Lower lobe of right lung (tissue), 2 donors: ENCODE measurements around the gene KLHDC8A. TPM values are rescaled to one million over a fixed set of nuclear protein-coding genes. Genes with fewer than 3 reads are reported as not detected.

Experiments used
- ATAC-seq, 2 donors: fragments of 200-7000 bp; cut with Tn5 transposase; one replicate each; pipeline ENCODE4 v1.9.1; 2020 to 2022; ENCODE audit warnings: mild to moderate bottlenecking in 2 of 2, moderate library complexity in 2 of 2
- DNase-seq: peaks from one replicate; pipeline ENCODE4 v3.0.0-alpha.2; 2020
- H3K27ac ChIP-seq: fragments of 200-600 bp; one replicate; pipeline ENCODE4 v1.8.0; 2022
- H3K27me3 ChIP-seq: fragments of 200-600 bp; one replicate; pipeline ENCODE4 v1.8.0; 2022; ENCODE audit warnings: low read depth
- H3K36me3 ChIP-seq: fragments of 200-600 bp; one replicate; pipeline ENCODE4 v1.8.0; 2022; ENCODE audit warnings: mild to moderate bottlenecking
- H3K4me1 ChIP-seq: fragments of 200-600 bp; one replicate; pipeline ENCODE4 v1.8.0; 2022
- H3K4me3 ChIP-seq: fragments of 200-600 bp; one replicate; pipeline ENCODE4 v1.8.0; 2022; ENCODE audit warnings: mild to moderate bottlenecking
- H3K9me3 ChIP-seq: fragments of 200-600 bp; one replicate; pipeline ENCODE4 v1.8.0; 2022
- intact Hi-C: fragments of 100-400 bp; cut with DNase I; formaldehyde crosslinking; loops from one replicate; pipeline ENCODE4 v1.11.0; 2022
- total RNA-seq: library from RNA; stranded (reverse); fragmentation: NEBNext Ultra II Directional; extraction: Animal tissue kit (Norgen Biotek cat#: 25700); gene quantifications from one replicate; pipeline ENCODE4 v1.2.1, GENCODE V29; 2021
- TF ChIP-seq, protein P1 (sequence below): fragments of 200-600 bp; IDR thresholded peaks from one replicate; pipeline ENCODE4 v1.8.0; 2022; ENCODE audit warnings: antibody characterized with exemption, mild to moderate bottlenecking
- donor health status: DM: no; HTN: yes; CAD: no; lungs with severe emphysema.

Gene KLHDC8A
- total RNA-seq, 1 donor from 2014 or later: 0.97 TPM

DNA sequence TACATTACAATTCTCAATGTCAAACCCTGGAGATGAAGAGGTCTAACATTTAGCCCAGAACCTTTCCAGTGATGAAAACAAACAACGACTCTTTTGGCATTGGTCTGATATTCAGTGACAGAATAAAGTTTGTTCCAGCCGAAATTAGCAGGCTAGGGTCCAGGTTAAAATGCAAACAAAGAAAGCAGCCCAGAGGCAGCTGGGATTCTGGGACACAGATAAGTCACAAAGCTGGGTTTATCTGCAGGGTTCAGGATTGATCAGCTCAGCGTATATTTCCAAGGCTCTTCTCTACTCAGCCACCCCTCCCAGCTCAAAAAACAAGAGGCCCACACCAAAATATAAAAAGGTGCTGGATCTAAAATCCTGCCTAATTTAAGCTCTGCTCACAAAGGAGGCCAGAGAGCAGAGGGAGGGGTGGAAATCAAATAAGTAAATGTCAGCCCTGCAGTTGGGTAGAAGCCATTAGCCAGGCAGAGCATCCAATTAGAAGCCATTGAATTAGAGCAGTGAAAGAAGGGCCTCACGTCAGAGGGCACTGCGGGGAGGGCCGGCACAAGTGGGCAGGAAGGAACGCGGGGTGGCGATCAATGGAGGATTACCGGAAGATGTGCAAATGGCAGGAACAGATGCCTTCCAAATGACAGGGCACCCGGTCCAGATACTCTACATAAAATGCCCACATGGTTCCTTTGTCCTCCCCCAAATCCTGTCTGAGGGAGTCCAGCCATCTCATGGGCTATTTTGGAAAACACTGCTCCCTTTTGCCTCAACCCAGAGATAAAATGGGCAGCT, 3.2 kb upstream of the KLHDC8A start:
- TF ChIP-seq, protein P1, sequence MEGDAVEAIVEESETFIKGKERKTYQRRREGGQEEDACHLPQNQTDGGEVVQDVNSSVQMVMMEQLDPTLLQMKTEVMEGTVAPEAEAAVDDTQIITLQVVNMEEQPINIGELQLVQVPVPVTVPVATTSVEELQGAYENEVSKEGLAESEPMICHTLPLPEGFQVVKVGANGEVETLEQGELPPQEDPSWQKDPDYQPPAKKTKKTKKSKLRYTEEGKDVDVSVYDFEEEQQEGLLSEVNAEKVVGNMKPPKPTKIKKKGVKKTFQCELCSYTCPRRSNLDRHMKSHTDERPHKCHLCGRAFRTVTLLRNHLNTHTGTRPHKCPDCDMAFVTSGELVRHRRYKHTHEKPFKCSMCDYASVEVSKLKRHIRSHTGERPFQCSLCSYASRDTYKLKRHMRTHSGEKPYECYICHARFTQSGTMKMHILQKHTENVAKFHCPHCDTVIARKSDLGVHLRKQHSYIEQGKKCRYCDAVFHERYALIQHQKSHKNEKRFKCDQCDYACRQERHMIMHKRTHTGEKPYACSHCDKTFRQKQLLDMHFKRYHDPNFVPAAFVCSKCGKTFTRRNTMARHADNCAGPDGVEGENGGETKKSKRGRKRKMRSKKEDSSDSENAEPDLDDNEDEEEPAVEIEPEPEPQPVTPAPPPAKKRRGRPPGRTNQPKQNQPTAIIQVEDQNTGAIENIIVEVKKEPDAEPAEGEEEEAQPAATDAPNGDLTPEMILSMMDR: no peak
- Histone ChIP-seq H3K4me3 (no peak overlapping the region), H3K27me3 (peaks cover 9% of the 10 kb centered on the region), H3K9me3 (no peaks in the 10 kb centered on the region), H3K27ac (no peak overlapping the region), H3K4me1 (peaks cover 5% of the 10 kb centered on the region), H3K36me3 (no peaks in the 10 kb centered on the region)
- ATAC-seq: no peak
- intact Hi-C loops: no loop called here
- no peak for DNase-seq

DNA sequence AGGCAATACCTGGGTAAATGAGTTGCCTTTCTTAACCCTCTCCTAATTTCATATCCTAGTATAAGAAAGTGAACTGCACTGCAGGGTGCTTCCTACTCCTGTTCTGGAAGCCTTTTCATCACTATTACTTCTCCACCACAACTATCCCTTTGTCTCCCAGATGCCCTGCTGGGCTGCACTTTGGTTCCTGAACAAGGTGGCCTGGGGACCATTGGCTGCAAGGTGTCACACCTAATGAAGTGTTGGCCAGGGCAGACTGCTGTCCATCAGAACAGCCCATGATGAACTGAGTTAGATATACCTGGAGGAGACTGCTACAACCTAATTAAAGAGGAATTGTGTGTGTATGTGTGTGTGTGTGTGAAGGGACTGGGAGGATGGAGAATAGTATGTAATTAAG, 1.9 kb upstream of the KLHDC8A start:
- TF ChIP-seq, protein P1: no peak
- no peak for ATAC-seq
- no peak for DNase-seq
- intact Hi-C loops: no loop called here
- Histone ChIP-seq H3K27ac (no peak overlapping the region), H3K36me3 (no peaks in the 10 kb centered on the region), H3K4me3 (no peak overlapping the region), H3K9me3 (no peaks in the 10 kb centered on the region), H3K27me3 (peaks cover 9% of the 10 kb centered on the region), H3K4me1 (peaks cover 5% of the 10 kb centered on the region)

DNA sequence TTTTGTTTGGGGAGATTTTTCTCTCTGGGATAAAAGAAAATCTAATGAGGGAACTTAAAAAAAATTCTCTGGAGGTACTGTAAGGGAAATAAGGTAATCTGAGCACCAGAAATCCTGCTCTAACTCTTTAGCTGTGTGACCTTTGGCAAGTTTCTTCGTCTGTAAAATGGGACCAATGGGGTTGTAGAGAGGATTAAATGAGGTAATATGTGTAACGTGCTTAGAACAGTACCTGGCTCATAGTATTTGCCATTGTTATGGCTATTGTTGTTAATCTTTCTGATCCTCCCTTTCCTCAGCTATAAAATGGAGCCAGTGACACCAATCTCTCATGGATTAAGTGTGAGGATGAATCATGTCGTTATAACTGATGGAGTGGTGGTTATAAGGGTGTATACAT, 845 bp upstream of the KLHDC8A start:
- DNase-seq (no peak), ATAC-seq (no peak)
- H3K4me3 ChIP-seq: no peak overlapping the region
- H3K27me3 ChIP-seq: peaks cover 9% of the 10 kb centered on the region
- H3K27ac ChIP-seq: no peak overlapping the region
- TF ChIP-seq, protein P1: no peak
- no peaks in the 10 kb centered on the region for H3K9me3 ChIP-seq
- H3K36me3 ChIP-seq: no peaks in the 10 kb centered on the region
- H3K4me1 ChIP-seq: peaks cover 5% of the 10 kb centered on the region
- intact Hi-C loops: no loop called here

DNA sequence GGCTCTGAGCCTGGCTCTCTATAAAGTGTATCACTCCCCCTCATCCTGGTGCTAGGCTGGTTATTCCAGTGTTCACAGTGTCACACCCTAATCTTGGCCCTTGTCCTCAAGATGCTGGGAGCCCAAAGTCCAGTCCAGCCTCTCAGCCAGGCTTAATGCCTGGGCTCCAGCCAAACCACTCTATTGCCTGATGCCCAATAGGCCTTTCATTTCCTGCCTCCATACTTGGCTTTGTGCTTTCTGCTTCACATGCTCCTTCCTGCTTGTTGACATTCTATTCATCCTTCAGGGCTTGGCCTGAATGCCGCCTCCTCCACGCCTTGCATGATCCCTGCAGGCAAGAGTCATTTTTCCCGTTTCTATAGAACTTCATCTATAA, 1.7 kb downstream of the KLHDC8A start:
- H3K36me3 ChIP-seq: no peaks in the 10 kb centered on the region
- H3K9me3 ChIP-seq: no peaks in the 10 kb centered on the region
- H3K4me1 ChIP-seq: peaks cover 6% of the 10 kb centered on the region
- H3K27ac ChIP-seq: peak overlapping the region; percentile 7
- TF ChIP-seq, protein P1: no peak
- intact Hi-C loops: no loop called here
- DNase-seq: peak; percentile 87
- H3K4me3 ChIP-seq: no peak overlapping the region
- ATAC-seq: peak; percentile 82 to 91
- H3K27me3 ChIP-seq: peaks cover 9% of the 10 kb centered on the region

DNA sequence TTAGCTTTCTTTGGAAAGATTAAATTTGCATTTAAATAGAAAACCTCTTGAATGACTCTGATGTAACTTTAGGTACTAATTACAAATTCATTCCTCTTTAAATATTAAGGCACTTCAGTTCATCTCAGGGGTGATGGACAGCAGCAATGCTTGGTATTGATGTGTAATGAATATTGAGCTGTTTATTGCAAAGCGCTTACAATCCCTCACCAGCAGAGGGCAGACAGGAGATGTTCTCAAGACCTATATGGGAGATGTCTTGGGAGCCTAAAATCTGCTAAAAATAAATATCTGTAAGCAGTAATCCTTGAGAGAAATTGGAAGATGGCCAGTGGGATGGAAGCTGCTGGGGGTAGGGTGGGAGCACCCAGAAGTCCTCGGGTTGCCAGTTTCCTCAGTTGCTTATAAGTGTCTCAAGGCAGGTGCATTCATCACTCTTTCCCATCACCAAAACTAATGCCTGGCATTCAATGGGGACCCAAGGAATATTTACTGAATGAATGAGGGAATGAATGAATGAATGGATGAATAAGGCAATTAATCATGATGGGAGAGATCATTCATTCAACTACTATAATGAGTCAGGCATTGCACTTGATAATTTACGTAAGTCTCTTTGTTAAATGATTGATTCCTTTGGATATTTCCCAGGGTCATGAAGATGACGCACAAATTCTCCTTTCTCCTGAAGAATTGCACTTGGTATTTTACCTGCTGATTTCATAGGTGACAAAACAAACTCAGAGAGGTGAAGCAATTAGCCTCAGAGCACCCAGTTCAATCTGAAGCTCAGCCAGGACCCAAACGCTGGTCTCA, 2.3 kb downstream of the KLHDC8A start:
- intact Hi-C loops: no loop called here
- Histone ChIP-seq H3K27me3 (peaks cover 9% of the 10 kb centered on the region), H3K4me1 (peaks cover 9% of the 10 kb centered on the region), H3K27ac (peak overlapping the region; percentile 7), H3K9me3 (no peaks in the 10 kb centered on the region), H3K4me3 (no peak overlapping the region), H3K36me3 (no peaks in the 10 kb centered on the region)
- no peak for DNase-seq
- TF ChIP-seq, protein P1: peak; percentile 85
- ATAC-seq: peak; percentile 67 to 78
